SH-SY5Y (cell line): Measurements from ENCODE around the gene PPFIA1.

Experiments used
- GATA2 ChIP-seq: IDR thresholded peaks from 2 replicates; pipeline ENCODE4 v1.6.1; 2011; ENCODE audit warnings: mild to moderate bottlenecking, low read depth, low read length
- GATA3 ChIP-seq: IDR thresholded peaks from 2 replicates; pipeline ENCODE4 v1.6.1; 2011; ENCODE audit warnings: low read depth, mild to moderate bottlenecking, low read length, moderate library complexity

- TF ChIP-seq GATA2 (no peak), GATA3 (no peak)
Observed at GRCh38 chr11:70305501-70305900, 35.0 kb downstream of the PPFIA1 start.
